ENCODE measurements around the gene SOS1.

- TF ChIP-seq YY1 (tag by site-specific recombination; IDR thresholded peaks at IDR 0.05) = no peak
- no peak for TF ChIP-seq ZBTB6 (tag by site-specific recombination; IDR thresholded peaks at IDR 0.05)
- no peak for TF ChIP-seq ZNF707 (tag by site-specific recombination; IDR thresholded peaks at IDR 0.05)
- TF ChIP-seq, protein P1, sequence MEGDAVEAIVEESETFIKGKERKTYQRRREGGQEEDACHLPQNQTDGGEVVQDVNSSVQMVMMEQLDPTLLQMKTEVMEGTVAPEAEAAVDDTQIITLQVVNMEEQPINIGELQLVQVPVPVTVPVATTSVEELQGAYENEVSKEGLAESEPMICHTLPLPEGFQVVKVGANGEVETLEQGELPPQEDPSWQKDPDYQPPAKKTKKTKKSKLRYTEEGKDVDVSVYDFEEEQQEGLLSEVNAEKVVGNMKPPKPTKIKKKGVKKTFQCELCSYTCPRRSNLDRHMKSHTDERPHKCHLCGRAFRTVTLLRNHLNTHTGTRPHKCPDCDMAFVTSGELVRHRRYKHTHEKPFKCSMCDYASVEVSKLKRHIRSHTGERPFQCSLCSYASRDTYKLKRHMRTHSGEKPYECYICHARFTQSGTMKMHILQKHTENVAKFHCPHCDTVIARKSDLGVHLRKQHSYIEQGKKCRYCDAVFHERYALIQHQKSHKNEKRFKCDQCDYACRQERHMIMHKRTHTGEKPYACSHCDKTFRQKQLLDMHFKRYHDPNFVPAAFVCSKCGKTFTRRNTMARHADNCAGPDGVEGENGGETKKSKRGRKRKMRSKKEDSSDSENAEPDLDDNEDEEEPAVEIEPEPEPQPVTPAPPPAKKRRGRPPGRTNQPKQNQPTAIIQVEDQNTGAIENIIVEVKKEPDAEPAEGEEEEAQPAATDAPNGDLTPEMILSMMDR (tag by site-specific recombination; IDR thresholded peaks at IDR 0.05) = no peak
- TF ChIP-seq ZNF580 (tag by site-specific recombination; IDR thresholded peaks at IDR 0.05) = no peak
Measured at GRCh38 chr2:38959466-38959865, 161.4 kb downstream of the SOS1 start.
